Large intestine (tissue), 3 donors: Measurements from ENCODE around the gene AGPS. TPM values are rescaled to one million over a fixed set of nuclear protein-coding genes. Genes with fewer than 3 reads are reported as not detected.
"Not testable (repeated sequence)": the region's sequence is repeated elsewhere in the genome, so short reads cannot be mapped to it uniquely, and the experiment has no call there.

Experiments
- DNase-seq, 2 donors: peaks; one replicate each; pipeline versions ENCODE4 v3.0.0 to v3.0.0-alpha.2; 2013
- H3K27ac ChIP-seq: one replicate; pipeline ENCODE4 v1.5.1; 2013; ENCODE audit warnings: low read length
- H3K27me3 ChIP-seq: 2 replicates; pipeline ENCODE4 v1.6.1; 2013; ENCODE audit warnings: low read length; ENCODE audit not compliant: control insufficient read depth, insufficient read depth
- H3K36me3 ChIP-seq: 2 replicates; pipeline ENCODE4 v1.6.1; 2013; ENCODE audit warnings: low read length; ENCODE audit not compliant: control insufficient read depth, insufficient read depth
- H3K4me1 ChIP-seq: one replicate; pipeline ENCODE4 v1.6.1; 2013; ENCODE audit warnings: low read length; ENCODE audit not compliant: control insufficient read depth, insufficient read depth
- H3K4me3 ChIP-seq: one replicate; pipeline ENCODE4 v1.5.1; 2013; ENCODE audit warnings: low read length
- H3K9me3 ChIP-seq: one replicate; pipeline ENCODE4 v1.6.1; 2013; ENCODE audit warnings: mild to moderate bottlenecking, low read depth, low read length, moderate library complexity; ENCODE audit not compliant: control insufficient read depth
- WGBS: methylation state at CpG from one replicate; pipeline ENCODE4 v1.1.5; 2013; ENCODE audit warnings: low lambda C conversion rate; ENCODE audit not compliant: insufficient coverage; 5-methylcytosine and 5-hydroxymethylcytosine counted together
- polyA plus RNA-seq: library from polyadenylated mRNA; unstranded; fragments of 120-200 nt; gene quantifications from one replicate; pipeline ENCODE4 v1.2.1, GENCODE V29; 2013

The AGPS gene
- polyA plus RNA-seq, 1 donor, result 24.2 TPM

DNA sequence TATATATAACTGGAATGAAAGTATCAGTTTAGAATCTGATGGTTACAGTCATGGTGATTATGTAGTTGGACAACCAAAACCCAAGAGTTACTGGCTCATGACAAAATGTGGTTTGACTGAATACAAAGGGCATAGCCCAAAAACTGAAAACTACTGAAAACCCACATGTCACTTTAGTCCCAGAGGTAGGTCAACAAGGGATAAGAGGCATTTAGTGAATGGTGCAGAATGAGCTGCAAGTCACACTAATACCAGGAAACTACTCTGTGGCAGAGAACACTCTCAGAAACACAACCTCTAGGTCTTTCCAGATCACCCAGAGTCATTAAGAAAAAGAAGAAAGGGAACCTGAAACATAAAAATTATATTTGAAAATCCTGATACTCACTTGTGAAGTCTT is 154.5 kb downstream of the AGPS start:
- H3K4me3 ChIP-seq, result no peak overlapping the region
- DNase-seq, result no peak
- no peak overlapping the region for H3K27ac ChIP-seq
- H3K9me3 ChIP-seq, result peaks cover 6% of the 10 kb centered on the region
- no peaks in the 10 kb centered on the region for H3K36me3 ChIP-seq
- H3K27me3 ChIP-seq, result no peaks in the 10 kb centered on the region
- H3K4me1 ChIP-seq, result no peaks in the 10 kb centered on the region

GRCh38 chr2:177547772-177548171 is 155.2 kb downstream of the AGPS start:
- Histone ChIP-seq H3K27ac (no peak overlapping the region), H3K4me3 (no peak overlapping the region), H3K4me1 (no peaks in the 10 kb centered on the region), H3K36me3 (no peaks in the 10 kb centered on the region), H3K9me3 (peaks cover 6% of the 10 kb centered on the region), H3K27me3 (no peaks in the 10 kb centered on the region)
- DNase-seq, result no peak
- no CpG with 5 or more reads among the region's 1 CpG for WGBS

DNA sequence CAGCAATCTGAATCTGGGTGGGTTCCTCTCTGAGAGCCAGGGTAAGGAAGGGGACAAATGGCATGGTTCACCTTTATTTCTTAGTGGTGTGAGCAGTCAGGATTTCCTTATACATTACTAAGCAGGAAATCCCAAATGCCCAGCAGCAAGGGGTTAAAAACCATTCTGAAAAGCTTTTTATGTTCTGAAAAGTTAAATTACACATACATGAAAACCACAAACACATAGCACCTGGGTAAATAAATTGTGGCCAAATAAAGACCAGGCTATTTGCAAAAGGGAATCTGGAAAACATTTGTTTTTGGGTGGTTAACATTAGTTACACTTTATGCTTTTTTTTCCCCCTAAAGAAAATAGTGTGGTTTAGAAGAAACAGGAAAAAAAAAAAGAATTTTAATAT is 156.1 kb downstream of the AGPS start:
- H3K4me3 ChIP-seq, result no peak overlapping the region
- no peaks in the 10 kb centered on the region for H3K27me3 ChIP-seq
- peaks cover 6% of the 10 kb centered on the region for H3K9me3 ChIP-seq
- no peaks in the 10 kb centered on the region for H3K4me1 ChIP-seq
- no peaks in the 10 kb centered on the region for H3K36me3 ChIP-seq
- DNase-seq, result no peak
- H3K27ac ChIP-seq, result no peak overlapping the region

DNA sequence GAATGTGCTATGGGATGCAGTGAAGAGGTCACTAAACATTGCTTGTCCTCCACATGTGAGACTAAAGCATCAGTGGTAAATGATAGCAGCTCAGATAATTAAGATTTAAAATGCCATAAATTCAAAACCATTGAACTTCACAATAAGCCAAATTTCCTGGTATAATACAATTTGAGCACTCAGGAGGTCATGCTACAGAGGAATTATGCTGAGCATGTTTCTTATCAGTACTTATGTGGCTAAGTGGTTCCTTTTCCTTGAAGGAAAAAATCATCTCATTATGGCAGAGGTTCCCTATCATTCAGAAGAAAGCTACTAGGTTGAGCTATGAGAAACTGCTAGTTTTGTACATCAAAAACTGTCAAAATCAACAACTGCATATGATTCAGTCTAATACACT is 156.6 kb downstream of the AGPS start:
- H3K4me3 ChIP-seq, result no peak overlapping the region
- H3K27ac ChIP-seq, result no peak overlapping the region
- DNase-seq, result no peak
- H3K9me3 ChIP-seq, result peaks cover 6% of the 10 kb centered on the region
- no peaks in the 10 kb centered on the region for H3K27me3 ChIP-seq
- H3K4me1 ChIP-seq, result no peaks in the 10 kb centered on the region
- H3K36me3 ChIP-seq, result no peaks in the 10 kb centered on the region

GRCh38 chr2:177550264-177551200 is 158.0 kb downstream of the AGPS start:
- 84% methylated on average over 2 of the region's 5 CpGs for WGBS
- no peaks in the 10 kb centered on the region for H3K27me3 ChIP-seq
- H3K9me3 ChIP-seq, result peaks cover 6% of the 10 kb centered on the region
- DNase-seq, result no peak
- no peaks in the 10 kb centered on the region for H3K36me3 ChIP-seq
- H3K4me1 ChIP-seq, result no peaks in the 10 kb centered on the region
- H3K4me3 ChIP-seq, result no peak overlapping the region
- H3K27ac ChIP-seq, result no peak overlapping the region

GRCh38 chr2:177551360-177551759 is 158.8 kb downstream of the AGPS start:
- H3K9me3 ChIP-seq, H3K36me3 ChIP-seq, H3K4me1 ChIP-seq, H3K4me3 ChIP-seq, H3K27me3 ChIP-seq, H3K27ac ChIP-seq, DNase-seq: not testable (repeated sequence)
- no CpG with 5 or more reads among the region's 4 CpGs for WGBS

DNA sequence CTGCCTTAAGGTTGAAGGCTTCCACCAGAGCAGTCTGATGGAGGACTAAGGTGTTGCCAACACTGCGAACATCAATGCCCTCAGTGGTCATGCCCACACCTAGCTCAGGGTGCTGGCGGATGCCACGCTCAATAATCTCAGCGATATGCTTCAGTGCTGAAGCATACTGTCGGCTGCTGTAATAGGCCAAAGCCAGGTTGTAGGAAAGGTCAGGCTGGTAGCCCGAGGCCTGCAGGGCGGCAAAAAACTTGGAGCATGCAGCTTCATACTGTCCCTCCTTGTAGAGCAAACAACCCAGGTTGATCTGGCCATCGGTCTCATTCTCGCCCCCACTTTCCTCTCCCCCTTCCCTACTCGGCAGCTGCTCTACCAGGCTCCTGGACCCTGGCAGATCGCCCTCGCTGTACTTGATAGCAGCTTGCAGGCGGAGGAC is 159.4 kb downstream of the AGPS start:
- no CpG with 5 or more reads among the region's 13 CpGs for WGBS
- Histone ChIP-seq H3K36me3 (no peaks in the 10 kb centered on the region), H3K27ac (peak overlapping the region; percentile 84), H3K27me3 (no peaks in the 10 kb centered on the region), H3K9me3 (no peaks in the 10 kb centered on the region), H3K4me3 (peak overlapping the region; percentile 79), H3K4me1 (no peaks in the 10 kb centered on the region)
- DNase-seq, result peak in 1 of 2 donors; percentile 43

GRCh38 chr2:177552422-177553175 is 160.0 kb downstream of the AGPS start:
- Histone ChIP-seq H3K36me3 (no peaks in the 10 kb centered on the region), H3K4me1 (no peaks in the 10 kb centered on the region), H3K9me3 (no peaks in the 10 kb centered on the region), H3K27me3 (no peaks in the 10 kb centered on the region), H3K4me3 (peak overlapping the region; percentile 79), H3K27ac (peak overlapping the region; percentile 84)
- WGBS, result 0% methylated on average over 2 of the region's 64 CpGs
- DNase-seq, result peak; percentile 88 to 96

- peak overlapping the region; percentile 84 for H3K27ac ChIP-seq
- no peaks in the 10 kb centered on the region for H3K27me3 ChIP-seq
- H3K4me3 ChIP-seq, result peak overlapping the region; percentile 79
- DNase-seq, result no peak
- H3K4me1 ChIP-seq, result no peaks in the 10 kb centered on the region
- no peaks in the 10 kb centered on the region for H3K36me3 ChIP-seq
- WGBS, result 5% methylated on average over 4 of the region's 17 CpGs
- no peaks in the 10 kb centered on the region for H3K9me3 ChIP-seq
Observed at GRCh38 chr2:177553176-177553884, 160.8 kb downstream of the AGPS start.

DNA sequence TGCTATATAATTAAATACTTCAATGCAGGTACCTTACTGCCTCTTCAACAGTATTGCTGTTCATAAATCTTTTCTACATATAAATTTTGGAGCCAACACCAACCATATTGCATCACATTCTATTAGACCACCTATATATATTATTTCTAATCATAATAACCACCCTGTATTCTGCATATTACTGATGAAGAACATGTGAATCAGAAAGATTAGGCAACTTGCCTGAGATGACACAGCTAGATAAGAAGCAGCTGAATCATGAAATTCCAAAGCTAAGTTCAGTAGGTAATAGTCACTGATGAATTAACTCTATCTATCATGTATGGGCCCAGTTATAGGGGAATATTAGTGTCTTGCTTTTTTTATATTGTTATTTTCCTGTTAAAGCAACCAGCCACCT is 161.8 kb downstream of the AGPS start:
- no peak overlapping the region for H3K4me3 ChIP-seq
- H3K27ac ChIP-seq, result no peak overlapping the region
- H3K27me3 ChIP-seq, result no peaks in the 10 kb centered on the region
- no peaks in the 10 kb centered on the region for H3K4me1 ChIP-seq
- DNase-seq, result no peak
- no peaks in the 10 kb centered on the region for H3K9me3 ChIP-seq
- H3K36me3 ChIP-seq, result no peaks in the 10 kb centered on the region
